Suprapubic skin (tissue), 4 donors: Measurements from ENCODE around the gene OR5J2.

Experiments used
- EP300 ChIP-seq: sonication (generic); formaldehyde crosslinking; IDR thresholded peaks from one replicate; pipeline ENCODE4 v1.6.1; 2017; ENCODE audit warnings: antibody characterized with exemption
- POLR2AphosphoS5 ChIP-seq, 3 donors: sonication (generic); formaldehyde crosslinking; IDR thresholded peaks; one replicate each; pipeline ENCODE4 v1.6.1; 2017; ENCODE audit warnings: antibody characterized with exemption in 3 of 3
- TF ChIP-seq, protein P1 (sequence below), 2 donors: fragments of 200-600 bp in 1 of 2; fragments of 450-650 bp in 1 of 2; sonication (generic) in 1 of 2; IDR thresholded peaks; one replicate each; pipeline ENCODE4 v1.5.1; 2016 to 2019; ENCODE audit warnings: antibody characterized with exemption in 2 of 2, mild to moderate bottlenecking in 1 of 2, moderate library complexity in 1 of 2

DNA sequence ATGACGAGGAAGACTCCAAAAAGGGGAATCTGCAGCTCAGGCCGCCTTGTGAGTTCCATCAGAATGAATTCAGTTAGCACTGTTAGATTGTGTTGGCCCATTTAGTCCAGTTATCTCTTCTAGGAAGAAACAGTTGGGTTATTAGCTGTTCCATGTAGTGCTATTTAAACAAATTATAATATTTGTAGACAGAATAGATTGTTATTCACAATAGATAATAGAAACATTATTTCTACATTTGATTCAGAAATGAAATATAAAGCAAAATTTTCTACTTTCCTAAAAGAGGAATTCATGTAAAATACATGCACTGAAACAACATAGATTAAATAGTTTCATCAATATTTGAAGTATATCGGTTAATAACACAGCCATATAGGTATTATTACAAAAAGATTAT, 16.2 kb upstream of the OR5J2 start, which contains the start of gene OR8K5:
- TF ChIP-seq, protein P1, sequence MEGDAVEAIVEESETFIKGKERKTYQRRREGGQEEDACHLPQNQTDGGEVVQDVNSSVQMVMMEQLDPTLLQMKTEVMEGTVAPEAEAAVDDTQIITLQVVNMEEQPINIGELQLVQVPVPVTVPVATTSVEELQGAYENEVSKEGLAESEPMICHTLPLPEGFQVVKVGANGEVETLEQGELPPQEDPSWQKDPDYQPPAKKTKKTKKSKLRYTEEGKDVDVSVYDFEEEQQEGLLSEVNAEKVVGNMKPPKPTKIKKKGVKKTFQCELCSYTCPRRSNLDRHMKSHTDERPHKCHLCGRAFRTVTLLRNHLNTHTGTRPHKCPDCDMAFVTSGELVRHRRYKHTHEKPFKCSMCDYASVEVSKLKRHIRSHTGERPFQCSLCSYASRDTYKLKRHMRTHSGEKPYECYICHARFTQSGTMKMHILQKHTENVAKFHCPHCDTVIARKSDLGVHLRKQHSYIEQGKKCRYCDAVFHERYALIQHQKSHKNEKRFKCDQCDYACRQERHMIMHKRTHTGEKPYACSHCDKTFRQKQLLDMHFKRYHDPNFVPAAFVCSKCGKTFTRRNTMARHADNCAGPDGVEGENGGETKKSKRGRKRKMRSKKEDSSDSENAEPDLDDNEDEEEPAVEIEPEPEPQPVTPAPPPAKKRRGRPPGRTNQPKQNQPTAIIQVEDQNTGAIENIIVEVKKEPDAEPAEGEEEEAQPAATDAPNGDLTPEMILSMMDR (IDR thresholded peaks at IDR 0.05), result no peak
- TF ChIP-seq EP300 (no peak), POLR2AphosphoS5 (IDR thresholded peaks at IDR 0.05) (no peak)
